Middle frontal gyrus (tissue), 1 donor: ENCODE data around the gene KLHL17.
A peak's percentile ranks its signal among the peaks of the same experiment; 100 is the strongest.

Experiments
- DNase-seq: peaks from one replicate; pipeline ENCODE4 v3.0.0-alpha.2; 2015; ENCODE audit warnings: low spot score; ENCODE audit errors: extremely low spot score

Gene KLHL17

GRCh38 chr1:950268-950667 lies 10.1 kb upstream of the KLHL17 start:
- DNase-seq = no peak

GRCh38 chr1:950881-951280 lies 9.5 kb upstream of the KLHL17 start:
- no peak for DNase-seq

- no peak for DNase-seq
Measured at GRCh38 chr1:951364-951763, 9.0 kb upstream of the KLHL17 start.

GRCh38 chr1:952201-952600 lies 8.2 kb upstream of the KLHL17 start:
- DNase-seq = no peak

GRCh38 chr1:952603-953002 lies 7.8 kb upstream of the KLHL17 start:
- DNase-seq = no peak

- DNase-seq = no peak
Measured at GRCh38 chr1:953524-954320, 6.7 kb upstream of the KLHL17 start.

GRCh38 chr1:954927-955326 lies 5.5 kb upstream of the KLHL17 start:
- DNase-seq = no peak

GRCh38 chr1:955474-955873 lies 4.9 kb upstream of the KLHL17 start:
- no peak for DNase-seq

- no peak for DNase-seq
Measured at GRCh38 chr1:956636-957035, 3.7 kb upstream of the KLHL17 start.

- DNase-seq = peak; percentile 69
Measured at GRCh38 chr1:958823-959730, 1.3 kb upstream of the KLHL17 start, which contains the start of gene NOC2L. TSS of gene NOC2L (minus strand) at chr1:959256. CDS start at chr1:959240, 16 bp downstream.

GRCh38 chr1:959731-960362 lies 537 bp upstream of the KLHL17 start:
- DNase-seq = no peak

GRCh38 chr1:961132-961669 lies 817 bp downstream of the KLHL17 start:
- DNase-seq = no peak

- DNase-seq = no peak
Measured at GRCh38 chr1:962381-963300, 2.3 kb downstream of the KLHL17 start.

- DNase-seq = no peak
Measured at GRCh38 chr1:963301-963651, 2.9 kb downstream of the KLHL17 start.

- no peak for DNase-seq
Measured at GRCh38 chr1:963746-964525, 3.6 kb downstream of the KLHL17 start.

- DNase-seq = no peak
Measured at GRCh38 chr1:964691-965525, 4.5 kb downstream of the KLHL17 start.

- no peak for DNase-seq
Measured at GRCh38 chr1:965526-966134, 5.2 kb downstream of the KLHL17 start.

GRCh38 chr1:966135-966703 lies 5.8 kb downstream of the KLHL17 start, which contains the start of gene PLEKHN1:
TSS of gene PLEKHN1 (plus strand) at chr1:966482. CDS start at chr1:966532, 50 bp downstream.
- no peak for DNase-seq
